Keratinocyte (primary cell): ENCODE data around the gene POLA1. TPM values are rescaled to one million over a fixed set of nuclear protein-coding genes. Genes with fewer than 3 reads are reported as not detected.
A peak's percentile ranks its signal among the peaks of the same experiment; 100 is the strongest.

Experiments
- DNase-seq: peaks from one replicate; pipeline ENCODE4 v3.0.0-alpha.2; 2011; ENCODE audit warnings: low read depth, missing footprints, low spot score
- FAIRE-seq: peaks from 2 replicates; lab custom pipeline; 2011; peaks lifted over from hg19 to GRCh38; lab: Jason Lieb, UNC
- H2AFZ ChIP-seq: 2 replicates; pipeline ENCODE4 v1.6.0; 2012; ENCODE audit warnings: low read length, control low read depth, inconsistent platforms; ENCODE audit not compliant: control insufficient read depth
- H3K27ac ChIP-seq: 2 replicates; pipeline ENCODE4 v1.5.1; 2011; ENCODE audit warnings: low read length; ENCODE audit not compliant: control insufficient read depth, insufficient read depth
- H3K27me3 ChIP-seq: 3 replicates; pipeline ENCODE4 v1.6.0; 2011; ENCODE audit warnings: low read length; ENCODE audit not compliant: control insufficient read depth, insufficient read depth; ENCODE audit errors: extremely low read depth
- H3K36me3 ChIP-seq, 2 experiments: 2 replicates in 1 of 2; 3 replicates in 1 of 2; pipeline ENCODE4 v1.5.1; 2011; ENCODE audit warnings: low read length in 2 of 2, mild to moderate bottlenecking in 1 of 2; ENCODE audit not compliant: control insufficient read depth in 2 of 2, insufficient read depth in 2 of 2; ENCODE audit errors: extremely low read depth in 1 of 2
- H3K4me1 ChIP-seq: 3 replicates; pipeline ENCODE4 v1.5.1; 2011; ENCODE audit warnings: low read length; ENCODE audit not compliant: control insufficient read depth, insufficient read depth; ENCODE audit errors: extremely low read depth
- H3K4me2 ChIP-seq: 3 replicates; pipeline ENCODE4 v1.6.0; 2011; ENCODE audit warnings: low read depth, low read length; ENCODE audit not compliant: control insufficient read depth, insufficient read depth; ENCODE audit errors: extremely low read depth
- H3K4me3 ChIP-seq, 3 experiments: fragments of 200-600 bp in 1 of 3; sonication (generic) in 1 of 3; 2 replicates in 2 of 3; 3 replicates in 1 of 3; pipeline ENCODE4 v1.5.1; 2011 to 2016; ENCODE audit warnings: low read length in 3 of 3, mild to moderate bottlenecking in 3 of 3, control low read depth in 2 of 3, inconsistent platforms in 1 of 3, low read depth in 1 of 3, mixed read lengths in 1 of 3, mixed run types in 1 of 3, moderate library complexity in 1 of 3; ENCODE audit not compliant: control insufficient read depth in 2 of 3, insufficient read depth in 2 of 3; ENCODE audit errors: extremely low read depth in 1 of 3
- H3K79me2 ChIP-seq: 2 replicates; pipeline ENCODE4 v1.6.0; 2012; ENCODE audit warnings: low read length; ENCODE audit not compliant: control insufficient read depth, insufficient read depth
- H3K9ac ChIP-seq: 3 replicates; pipeline ENCODE4 v1.6.0; 2011; ENCODE audit warnings: low read length; ENCODE audit not compliant: control insufficient read depth, insufficient read depth; ENCODE audit errors: extremely low read depth
- H3K9me1 ChIP-seq: 3 replicates; pipeline ENCODE4 v1.6.0; 2011; ENCODE audit warnings: low read length; ENCODE audit not compliant: control insufficient read depth, insufficient read depth; ENCODE audit errors: extremely low read depth
- H3K9me3 ChIP-seq: 2 replicates; pipeline ENCODE4 v1.5.1; 2012; ENCODE audit warnings: low read depth, low read length; ENCODE audit not compliant: control insufficient read depth
- H4K20me1 ChIP-seq: 3 replicates; pipeline ENCODE4 v1.6.0; 2011; ENCODE audit warnings: low read length; ENCODE audit not compliant: control insufficient read depth, insufficient read depth; ENCODE audit errors: extremely low read depth
- CTCF ChIP-seq, 3 experiments: IDR thresholded peaks in 1 of 3; conservative IDR thresholded peaks in 1 of 3; optimal IDR thresholded peaks in 1 of 3; 2 replicates in 2 of 3; 3 replicates in 1 of 3; pipeline versions ENCODE3 to v1.5.1; 2011; ENCODE audit warnings: low read length in 3 of 3, mild to moderate bottlenecking in 3 of 3, moderate library complexity in 2 of 3, control low read depth in 1 of 3, inconsistent platforms in 1 of 3; ENCODE audit not compliant: insufficient read depth in 2 of 3; ENCODE audit errors: extremely low read depth in 1 of 3
- EZH2 ChIP-seq: IDR thresholded peaks from one replicate; pipeline ENCODE4 v1.6.1; 2012; ENCODE audit warnings: inconsistent platforms, mild to moderate bottlenecking, low read length, moderate library complexity
- dilution Hi-C: fragments of 300-500 bp; cut with MboI; formaldehyde crosslinking; loops from one replicate; pipeline ENCODE4 v1.7.0; 2020; ENCODE audit warnings: low sequenced_read_pairs; ENCODE audit not compliant: extremely low pct_ligation_motif_present
- polyA plus RNA-seq, 5 experiments: library from polyadenylated mRNA; depleted of rRNA in 3 of 5; stranded (reverse) in 3 of 5; stranded (forward) in 1 of 5; unstranded in 1 of 5; fragments of >200 nt; gene quantifications; 1 replicate in 1 of 5; 2 replicates in 3 of 5; 3 replicates in 1 of 5; pipeline versions ENCODE4 v1.2.1 to v1.2.3, GENCODE V29; 2011 to 2012; ENCODE audit warnings: missing spikeins in 2 of 5, low read depth in 1 of 5, low replicate concordance in 1 of 5

Gene POLA1
- polyA plus RNA-seq, 1 donor (not counting 4 experiments of a cell fraction or from before 2014, with no cell fraction given), result 3.9 TPM

GRCh38 chrX:25007059-25008053 lies 313.6 kb downstream of the POLA1 start:
- no peaks in the 10 kb centered on the region for H3K36me3 ChIP-seq
- H3K4me2 ChIP-seq, result peak overlapping the region; percentile 24
- H3K27me3 ChIP-seq, result peaks cover 94% of the 10 kb centered on the region
- TF ChIP-seq CTCF (optimal IDR thresholded peaks at IDR 0.05 in 1 of 3, IDR thresholded peaks at IDR 0.05 in 1 of 3, conservative IDR thresholded peaks at IDR 0.05 in 1 of 3; ENCODE audit: extremely low read depth in 1 of 3, insufficient read depth in 2 of 3, low read length in 3 of 3), result no peak
- peak; percentile 59 for TF ChIP-seq EZH2
- DNase-seq (no peak), FAIRE-seq (no peak)
- no peaks in the 10 kb centered on the region for H3K79me2 ChIP-seq
- no peaks in the 10 kb centered on the region for H4K20me1 ChIP-seq
- peak overlapping the region in 2 of 3 experiments; percentile 1 to 12 for H3K4me3 ChIP-seq
- H3K9me1 ChIP-seq, result no peaks in the 10 kb centered on the region
- no peak overlapping the region for H3K9ac ChIP-seq
- dilution Hi-C loops, result no loop called here
- no peaks in the 10 kb centered on the region for H3K9me3 ChIP-seq
- no peak overlapping the region for H2AFZ ChIP-seq
- no peaks in the 10 kb centered on the region for H3K4me1 ChIP-seq
- H3K27ac ChIP-seq, result no peak overlapping the region

- H3K27me3 ChIP-seq, result peaks cover 94% of the 10 kb centered on the region
- no peak for FAIRE-seq
- no peak overlapping the region for H3K4me2 ChIP-seq
Measured at GRCh38 chrX:25009407-25009806, 315.7 kb downstream of the POLA1 start.

More at GRCh38 chrX:25009407-25009806, 315.7 kb downstream of the POLA1 start:
- Histone ChIP-seq H3K79me2 (no peaks in the 10 kb centered on the region), H3K4me3 (no peak overlapping the region), H2AFZ (no peak overlapping the region), H3K9ac (no peak overlapping the region), H3K9me3 (no peaks in the 10 kb centered on the region), H3K36me3 (no peaks in the 10 kb centered on the region), H3K9me1 (no peaks in the 10 kb centered on the region), H4K20me1 (no peaks in the 10 kb centered on the region), H3K27ac (no peak overlapping the region), H3K4me1 (no peaks in the 10 kb centered on the region)
- DNase-seq, result no peak
- no peak for TF ChIP-seq EZH2
- no peak for TF ChIP-seq CTCF (optimal IDR thresholded peaks at IDR 0.05 in 1 of 3, IDR thresholded peaks at IDR 0.05 in 1 of 3, conservative IDR thresholded peaks at IDR 0.05 in 1 of 3; ENCODE audit: extremely low read depth in 1 of 3, insufficient read depth in 2 of 3, low read length in 3 of 3)
- dilution Hi-C loops, result no loop called here
